HEK293 (cell line): Measurements from ENCODE around the gene SPACDR.

Experiments used
- EGR2 ChIP-seq: fragments of 450-650 bp; formaldehyde crosslinking; IDR thresholded peaks from 2 replicates; pipeline ENCODE4 v1.5.1; 2016; ENCODE audit warnings: low read depth, missing biosample characterization, missing genetic modification characterization
- GLIS2 ChIP-seq: fragments of 450-650 bp; formaldehyde crosslinking; IDR thresholded peaks from 2 replicates; pipeline ENCODE4 v1.5.1; 2016; ENCODE audit warnings: missing biosample characterization, missing genetic modification characterization
- KLF1 ChIP-seq: fragments of 450-650 bp; formaldehyde crosslinking; IDR thresholded peaks from 2 replicates; pipeline ENCODE4 v1.5.1; 2016; ENCODE audit warnings: missing biosample characterization, missing genetic modification characterization
- KLF17 ChIP-seq: fragments of 450-650 bp; formaldehyde crosslinking; IDR thresholded peaks from 2 replicates; pipeline ENCODE4 v1.5.1; 2016; ENCODE audit warnings: missing biosample characterization, missing genetic modification characterization
- MYNN ChIP-seq: fragments of 450-650 bp; formaldehyde crosslinking; IDR thresholded peaks from 2 replicates; pipeline ENCODE4 v1.5.1; 2016; ENCODE audit warnings: missing biosample characterization, missing genetic modification characterization, borderline replicate concordance
- SALL2 ChIP-seq: fragments of 450-650 bp; formaldehyde crosslinking; IDR thresholded peaks from 2 replicates; pipeline ENCODE4 v1.5.0; 2017; ENCODE audit warnings: missing biosample characterization, mild to moderate bottlenecking, missing genetic modification characterization, borderline replicate concordance
- SCRT1 ChIP-seq: fragments of 450-650 bp; formaldehyde crosslinking; IDR thresholded peaks from 2 replicates; pipeline ENCODE4 v1.5.1; 2016; ENCODE audit warnings: missing biosample characterization, missing genetic modification characterization, borderline replicate concordance
- SETDB1 ChIP-seq: IDR thresholded peaks from one replicate; pipeline ENCODE4 v1.6.1; 2017; ENCODE audit warnings: mild to moderate bottlenecking, low read length, moderate library complexity, mixed read lengths; ENCODE audit not compliant: insufficient read length
- YY1 ChIP-seq: fragments of 450-650 bp; formaldehyde crosslinking; IDR thresholded peaks from 2 replicates; pipeline ENCODE4 v1.5.1; 2018; ENCODE audit warnings: missing biosample characterization, missing genetic modification characterization
- ZBTB20 ChIP-seq: fragments of 450-650 bp; formaldehyde crosslinking; IDR thresholded peaks from 2 replicates; pipeline ENCODE4 v1.5.1; 2016; ENCODE audit warnings: missing biosample characterization, missing genetic modification characterization
- ZBTB21 ChIP-seq: fragments of 450-650 bp; formaldehyde crosslinking; IDR thresholded peaks from 2 replicates; pipeline ENCODE4 v1.5.1; 2017; ENCODE audit warnings: missing biosample characterization, missing genetic modification characterization
- ZEB2 ChIP-seq: fragments of 450-650 bp; formaldehyde crosslinking; IDR thresholded peaks from 2 replicates; pipeline ENCODE4 v1.5.1; 2016; ENCODE audit warnings: missing biosample characterization, missing genetic modification characterization
- ZFP3 ChIP-seq: fragments of 450-650 bp; formaldehyde crosslinking; IDR thresholded peaks from 2 replicates; pipeline ENCODE4 v1.5.1; 2016; ENCODE audit warnings: low read depth, missing biosample characterization, missing genetic modification characterization
- ZNF114 ChIP-seq: fragments of 450-650 bp; formaldehyde crosslinking; IDR thresholded peaks from 2 replicates; pipeline ENCODE4 v1.5.0; 2017; ENCODE audit warnings: missing biosample characterization, missing genetic modification characterization
- ZNF202 ChIP-seq: fragments of 450-650 bp; formaldehyde crosslinking; IDR thresholded peaks from 2 replicates; pipeline ENCODE4 v1.5.1; 2016; ENCODE audit warnings: missing biosample characterization, missing genetic modification characterization, borderline replicate concordance
- ZNF221 ChIP-seq: fragments of 450-650 bp; formaldehyde crosslinking; IDR thresholded peaks from 2 replicates; pipeline ENCODE4 v1.5.1; 2017; ENCODE audit warnings: missing biosample characterization, missing genetic modification characterization, borderline replicate concordance
- ZNF26 ChIP-seq: fragments of 450-650 bp; formaldehyde crosslinking; IDR thresholded peaks from 2 replicates; pipeline ENCODE4 v1.5.1; 2016; ENCODE audit warnings: missing biosample characterization, missing genetic modification characterization
- ZNF335 ChIP-seq: fragments of 450-650 bp; formaldehyde crosslinking; conservative IDR thresholded peaks from 2 replicates; pipeline ENCODE4 v1.5.1; 2016; ENCODE audit warnings: missing biosample characterization, missing genetic modification characterization
- ZNF354C ChIP-seq: fragments of 450-650 bp; formaldehyde crosslinking; IDR thresholded peaks from 2 replicates; pipeline ENCODE4 v1.5.1; 2016; ENCODE audit warnings: missing biosample characterization, missing genetic modification characterization, low read depth, borderline replicate concordance
- ZNF426 ChIP-seq: fragments of 450-650 bp; formaldehyde crosslinking; IDR thresholded peaks from 2 replicates; pipeline ENCODE4 v1.5.1; 2017; ENCODE audit warnings: missing biosample characterization, missing genetic modification characterization, mild to moderate bottlenecking, inconsistent platforms, moderate library complexity
- ZNF48 ChIP-seq: fragments of 450-650 bp; formaldehyde crosslinking; IDR thresholded peaks from 2 replicates; pipeline ENCODE4 v1.5.1; 2016; ENCODE audit warnings: missing biosample characterization, missing genetic modification characterization
- ZNF529 ChIP-seq: fragments of 450-650 bp; formaldehyde crosslinking; IDR thresholded peaks from 2 replicates; pipeline ENCODE4 v1.5.1; 2017; ENCODE audit warnings: missing genetic modification characterization, missing biosample characterization; ENCODE audit not compliant: insufficient replicate concordance
- ZNF555 ChIP-seq: fragments of 450-650 bp; formaldehyde crosslinking; conservative IDR thresholded peaks from 2 replicates; pipeline ENCODE4 v1.5.1; 2017; ENCODE audit warnings: missing biosample characterization, mild to moderate bottlenecking, missing genetic modification characterization, inconsistent platforms
- ZNF645 ChIP-seq: fragments of 450-650 bp; formaldehyde crosslinking; IDR thresholded peaks from 2 replicates; pipeline ENCODE4; 2016; ENCODE audit warnings: missing biosample characterization, missing genetic modification characterization
- ZNF658 ChIP-seq: fragments of 450-650 bp; formaldehyde crosslinking; IDR thresholded peaks from 2 replicates; pipeline ENCODE4; 2016; ENCODE audit warnings: missing biosample characterization, missing genetic modification characterization
- ZNF670 ChIP-seq: fragments of 450-650 bp; formaldehyde crosslinking; IDR thresholded peaks from 2 replicates; pipeline ENCODE4 v1.5.1; 2016; ENCODE audit warnings: missing biosample characterization, missing genetic modification characterization, low read depth
- ZNF776 ChIP-seq: fragments of 450-650 bp; formaldehyde crosslinking; IDR thresholded peaks from 2 replicates; pipeline ENCODE4 v1.5.0; 2017; ENCODE audit warnings: missing biosample characterization, missing genetic modification characterization, borderline replicate concordance
- ZNF785 ChIP-seq: fragments of 450-650 bp; formaldehyde crosslinking; IDR thresholded peaks from 2 replicates; pipeline ENCODE4 v1.5.1; 2016; ENCODE audit warnings: missing biosample characterization, missing genetic modification characterization
- ZNF837 ChIP-seq: fragments of 450-650 bp; formaldehyde crosslinking; IDR thresholded peaks from 2 replicates; pipeline ENCODE4 v1.5.1; 2016; ENCODE audit warnings: missing biosample characterization, missing genetic modification characterization
- ZNF843 ChIP-seq: fragments of 450-650 bp; formaldehyde crosslinking; IDR thresholded peaks from 2 replicates; pipeline ENCODE4 v1.5.1; 2016; ENCODE audit warnings: missing biosample characterization, missing genetic modification characterization
- ZSCAN16 ChIP-seq: fragments of 450-650 bp; formaldehyde crosslinking; IDR thresholded peaks from 2 replicates; pipeline ENCODE4 v1.5.1; 2016; ENCODE audit warnings: missing biosample characterization, missing genetic modification characterization
- TF ChIP-seq, protein P1 (sequence below): fragments of 450-650 bp; formaldehyde crosslinking; IDR thresholded peaks from 2 replicates; pipeline ENCODE4 v1.5.1; 2016; ENCODE audit warnings: missing biosample characterization, missing genetic modification characterization
- TF ChIP-seq, protein P2 (sequence below): fragments of 450-650 bp; formaldehyde crosslinking; IDR thresholded peaks from 2 replicates; pipeline ENCODE4 v1.5.1; 2016; ENCODE audit warnings: missing biosample characterization, missing genetic modification characterization

Gene SPACDR

DNA sequence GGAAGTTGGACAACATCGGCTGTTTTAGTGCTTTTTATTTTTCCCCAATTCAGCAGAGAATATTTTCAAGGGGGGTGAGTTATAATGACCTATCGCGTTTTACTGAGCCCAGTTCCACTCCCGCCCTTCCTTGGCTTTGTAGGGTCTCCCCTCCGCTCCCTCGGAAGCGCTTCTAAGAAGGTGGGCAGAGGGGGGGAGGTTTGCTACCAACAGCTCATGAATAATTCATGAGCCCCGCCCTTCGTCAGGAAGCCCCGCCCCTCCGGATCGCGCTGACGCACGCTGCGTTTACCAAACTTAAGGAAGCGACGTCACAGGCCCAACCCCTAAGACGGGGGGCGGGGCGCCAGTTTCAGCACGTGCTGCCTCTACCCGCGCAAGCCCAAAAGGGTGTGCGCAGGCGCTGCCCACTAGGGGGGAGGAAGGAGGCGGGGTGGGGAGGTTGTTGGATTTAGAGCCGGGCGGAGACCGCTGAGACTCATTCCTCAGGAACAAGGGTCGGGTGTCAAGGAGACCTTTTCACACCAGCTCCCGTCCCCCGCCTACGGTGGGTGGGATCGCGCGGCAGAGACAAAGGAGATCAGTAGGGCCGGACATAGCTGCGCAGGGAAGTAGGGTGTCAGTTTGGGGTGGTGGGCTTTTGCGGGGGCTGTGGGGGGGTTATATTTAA lies 35.0 kb downstream of the SPACDR start (continued):
- no peak for TF ChIP-seq ZNF529 (tag by site-specific recombination)
- TF ChIP-seq ZNF26 (tag by site-specific recombination): no peak
- no peak for TF ChIP-seq YY1 (tag by site-specific recombination)
- peak; percentile 3; the same call in 1 of the 2 replicates for TF ChIP-seq ZEB2 (tag by site-specific recombination)
- TF ChIP-seq ZNF776 (tag by site-specific recombination): no peak
- TF ChIP-seq ZNF48 (tag by site-specific recombination): no peak
- TF ChIP-seq ZNF335 (tag by site-specific recombination): no peak; the same call in 1 of the 2 replicates
- TF ChIP-seq KLF1 (tag by site-specific recombination): peak; percentile 74
- TF ChIP-seq MYNN (tag by site-specific recombination): no peak
- TF ChIP-seq, protein P1, sequence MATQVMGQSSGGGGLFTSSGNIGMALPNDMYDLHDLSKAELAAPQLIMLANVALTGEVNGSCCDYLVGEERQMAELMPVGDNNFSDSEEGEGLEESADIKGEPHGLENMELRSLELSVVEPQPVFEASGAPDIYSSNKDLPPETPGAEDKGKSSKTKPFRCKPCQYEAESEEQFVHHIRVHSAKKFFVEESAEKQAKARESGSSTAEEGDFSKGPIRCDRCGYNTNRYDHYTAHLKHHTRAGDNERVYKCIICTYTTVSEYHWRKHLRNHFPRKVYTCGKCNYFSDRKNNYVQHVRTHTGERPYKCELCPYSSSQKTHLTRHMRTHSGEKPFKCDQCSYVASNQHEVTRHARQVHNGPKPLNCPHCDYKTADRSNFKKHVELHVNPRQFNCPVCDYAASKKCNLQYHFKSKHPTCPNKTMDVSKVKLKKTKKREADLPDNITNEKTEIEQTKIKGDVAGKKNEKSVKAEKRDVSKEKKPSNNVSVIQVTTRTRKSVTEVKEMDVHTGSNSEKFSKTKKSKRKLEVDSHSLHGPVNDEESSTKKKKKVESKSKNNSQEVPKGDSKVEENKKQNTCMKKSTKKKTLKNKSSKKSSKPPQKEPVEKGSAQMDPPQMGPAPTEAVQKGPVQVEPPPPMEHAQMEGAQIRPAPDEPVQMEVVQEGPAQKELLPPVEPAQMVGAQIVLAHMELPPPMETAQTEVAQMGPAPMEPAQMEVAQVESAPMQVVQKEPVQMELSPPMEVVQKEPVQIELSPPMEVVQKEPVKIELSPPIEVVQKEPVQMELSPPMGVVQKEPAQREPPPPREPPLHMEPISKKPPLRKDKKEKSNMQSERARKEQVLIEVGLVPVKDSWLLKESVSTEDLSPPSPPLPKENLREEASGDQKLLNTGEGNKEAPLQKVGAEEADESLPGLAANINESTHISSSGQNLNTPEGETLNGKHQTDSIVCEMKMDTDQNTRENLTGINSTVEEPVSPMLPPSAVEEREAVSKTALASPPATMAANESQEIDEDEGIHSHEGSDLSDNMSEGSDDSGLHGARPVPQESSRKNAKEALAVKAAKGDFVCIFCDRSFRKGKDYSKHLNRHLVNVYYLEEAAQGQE: 0 out of 2 replicates have a peak, but pooled peaks have one; percentile 5
- TF ChIP-seq ZNF645 (tag by site-specific recombination): no peak; the same call in 1 of the 2 replicates
- TF ChIP-seq SALL2: no peak
- TF ChIP-seq ZBTB20 (tag by site-specific recombination): no peak
- TF ChIP-seq ZNF837 (tag by site-specific recombination): no peak
- TF ChIP-seq ZBTB21 (tag by site-specific recombination): peak; percentile 98
- no peak for TF ChIP-seq ZNF202 (tag by site-specific recombination)
- no peak for TF ChIP-seq ZSCAN16 (tag by site-specific recombination)
- TF ChIP-seq ZNF843 (tag by site-specific recombination): no peak
- no peak for TF ChIP-seq ZNF426 (tag by site-specific recombination)
- TF ChIP-seq, protein P2, sequence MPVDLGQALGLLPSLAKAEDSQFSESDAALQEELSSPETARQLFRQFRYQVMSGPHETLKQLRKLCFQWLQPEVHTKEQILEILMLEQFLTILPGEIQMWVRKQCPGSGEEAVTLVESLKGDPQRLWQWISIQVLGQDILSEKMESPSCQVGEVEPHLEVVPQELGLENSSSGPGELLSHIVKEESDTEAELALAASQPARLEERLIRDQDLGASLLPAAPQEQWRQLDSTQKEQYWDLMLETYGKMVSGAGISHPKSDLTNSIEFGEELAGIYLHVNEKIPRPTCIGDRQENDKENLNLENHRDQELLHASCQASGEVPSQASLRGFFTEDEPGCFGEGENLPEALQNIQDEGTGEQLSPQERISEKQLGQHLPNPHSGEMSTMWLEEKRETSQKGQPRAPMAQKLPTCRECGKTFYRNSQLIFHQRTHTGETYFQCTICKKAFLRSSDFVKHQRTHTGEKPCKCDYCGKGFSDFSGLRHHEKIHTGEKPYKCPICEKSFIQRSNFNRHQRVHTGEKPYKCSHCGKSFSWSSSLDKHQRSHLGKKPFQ (tag by site-specific recombination): peak; percentile 88
- no peak for TF ChIP-seq ZFP3 (tag by site-specific recombination)
- no peak for TF ChIP-seq ZNF670 (tag by site-specific recombination)
- TF ChIP-seq KLF17 (tag by site-specific recombination): peak; percentile 22
- no peak for TF ChIP-seq ZNF555 (tag by site-specific recombination)
- TF ChIP-seq SCRT1: no peak
- peak; percentile 93 for TF ChIP-seq EGR2 (tag by site-specific recombination)
- TF ChIP-seq ZNF658 (tag by site-specific recombination): no peak
- TF ChIP-seq ZNF221 (tag by site-specific recombination): peak; percentile 90; the same call in 1 of the 2 replicates
- no peak for TF ChIP-seq SETDB1
- TF ChIP-seq GLIS2 (tag by site-specific recombination): peak; percentile 18
- TF ChIP-seq ZNF354C (tag by site-specific recombination): no peak
- no peak for TF ChIP-seq ZNF785 (tag by site-specific recombination)
- no peak for TF ChIP-seq ZNF114 (tag by site-specific recombination)
